Subcutaneous preadipocyte (primary cell): ENCODE measurements around the gene GLRB. TPM values are rescaled to one million over a fixed set of nuclear protein-coding genes. Genes with fewer than 3 reads are reported as not detected.

ENCODE experiments used
- small RNA-seq: library from RNA; depleted of rRNA; stranded (forward); fragments of <200 nt; gene quantifications from one replicate; pipeline ENCODE3, GENCODE V24; 2012
- total RNA-seq: library from RNA; depleted of rRNA; stranded (reverse); fragments of >200 nt; gene quantifications from 2 replicates; pipeline ENCODE4 v1.2.3, GENCODE V29; 2012

Gene GLRB
- total RNA-seq, result 1.5 and 4.1 TPM in 2 replicates

GRCh38 chr4:157075811-157076577, at the start of gene GLRB:
Gene GLRB (plus strand): TSS chr4:157076150. CDS start chr4:157078025, 1,875 bp downstream.

GRCh38 chr4:157220371-157220881, 144.5 kb downstream of the GLRB start, which contains the start of gene GRIA2:
Gene GRIA2 (plus strand): TSS chr4:157220728. CDS start chr4:157221043, 315 bp downstream.

Small RNAs within 50 kb of the gene (small RNA-seq; reads per million reads assigned to genes)
- not detected for gene RF00019
- gene RNU6-582P, result not detected

Other genes starting within 250 kb of the GLRB start
- 22.4 and 70.4 TPM in 2 replicates for gene PDGFC, start 104.4 kb upstream of the GLRB start, total RNA-seq
- not detected in 2 replicates for gene GRIA2, start 144.6 kb downstream of the GLRB start, total RNA-seq